Panc1 (cell line): ENCODE data around the gene ITPR2. TPM values are rescaled to one million over a fixed set of nuclear protein-coding genes. Genes with fewer than 3 reads are reported as not detected.

Experiments used
- ATAC-seq: fragments of 200-7000 bp; cut with Tn5 transposase; 2 replicates; pipeline ENCODE4 v1.9.1; 2020; ENCODE audit warnings: mild to moderate bottlenecking, moderate library complexity
- BruUV-seq: library from RNA; stranded (reverse); fragments of 400-500 nt; replicated peaks from 2 replicates; lab custom pipeline; 2021; lab: Mats Ljungman, UMichigan
- CTCF ChIA-PET: fragments of 300-600 bp; sonication (Branson Sonifier 250); formaldehyde crosslinking; loops from one replicate; lab custom pipeline; 2022; ENCODE audit warnings: antibody characterized with exemption; lab: Charles Lee
- POLR2A ChIA-PET: fragments of 300-600 bp; sonication (Branson Sonifier 250); formaldehyde crosslinking; loops from one replicate; lab custom pipeline; 2022; ENCODE audit warnings: antibody characterized with exemption; lab: Charles Lee
- DNase-seq: peaks from one replicate; pipeline ENCODE4 v3.0.0-alpha.2; 2010; ENCODE audit warnings: low read depth, low spot score
- H3K27ac ChIP-seq: 2 replicates; pipeline ENCODE4 v1.5.1; 2011; ENCODE audit warnings: mild to moderate bottlenecking, low read length, inconsistent platforms
- H3K27me3 ChIP-seq: fragments of 200-500 bp; sonication (Bioruptor generic); 2 replicates; pipeline ENCODE4 v1.6.0; 2014; ENCODE audit warnings: low read length, inconsistent platforms; ENCODE audit not compliant: control insufficient read depth, insufficient read depth
- H3K36me3 ChIP-seq: fragments of 200-500 bp; sonication (Bioruptor generic); 2 replicates; pipeline ENCODE4 v1.5.1; 2014; ENCODE audit warnings: inconsistent platforms, mild to moderate bottlenecking, low read length, moderate library complexity; ENCODE audit not compliant: control insufficient read depth, insufficient read depth
- H3K4me1 ChIP-seq: 2 replicates; pipeline ENCODE4 v1.5.1; 2011; ENCODE audit warnings: inconsistent platforms, mild to moderate bottlenecking, low read length, moderate library complexity; ENCODE audit not compliant: control insufficient read depth, insufficient read depth
- H3K4me3 ChIP-seq, 2 experiments: 2 replicates each; pipeline ENCODE4 v1.5.1; 2011 to 2012; ENCODE audit warnings: low read depth in 2 of 2, low read length in 2 of 2, mild to moderate bottlenecking in 2 of 2, inconsistent platforms in 1 of 2, moderate library complexity in 1 of 2
- H3K9me3 ChIP-seq: fragments of 200-500 bp; sonication (Bioruptor generic); 2 replicates; pipeline ENCODE4 v1.5.1; 2014; ENCODE audit warnings: low read depth, mild to moderate bottlenecking, inconsistent platforms, low read length, moderate library complexity; ENCODE audit not compliant: control insufficient read depth, insufficient read depth
- CTCF ChIP-seq: fragments of 450-650 bp; IDR thresholded peaks from 2 replicates; pipeline ENCODE4 v1.5.1; 2017; ENCODE audit warnings: mild to moderate bottlenecking
- POLR2AphosphoS5 ChIP-seq: IDR thresholded peaks from 2 replicates; pipeline ENCODE4 v1.6.1; 2012; ENCODE audit warnings: mild to moderate bottlenecking, low read depth, low read length, moderate library complexity
- REST ChIP-seq, 2 experiments: IDR thresholded peaks; 2 replicates each; pipeline ENCODE4 v1.6.1; 2011 to 2012; ENCODE audit warnings: low read depth in 2 of 2, control low read depth in 1 of 2, low read length in 1 of 2, mild to moderate bottlenecking in 1 of 2, moderate library complexity in 1 of 2; ENCODE audit not compliant: insufficient read depth in 1 of 2
- SIN3A ChIP-seq: IDR thresholded peaks from 2 replicates; pipeline ENCODE4 v1.6.1; 2012; ENCODE audit warnings: low read depth, mild to moderate bottlenecking, low read length, moderate library complexity, borderline replicate concordance; ENCODE audit not compliant: insufficient read depth
- TCF7L2 ChIP-seq: IDR thresholded peaks from 2 replicates; pipeline ENCODE4 v1.6.1; 2011; ENCODE audit warnings: mild to moderate bottlenecking, low read depth, low read length, inconsistent platforms
- in situ Hi-C: cut with HindIII; loops from 2 replicates; pipeline ENCODE4 v1.10.0; 2016; ENCODE audit warnings: low sequenced_read_pairs, low pct_unique_long_range_greater_than_20kb
- intact Hi-C: fragments of 100-400 bp; cut with micrococcal nuclease; formaldehyde crosslinking; loops from one replicate; pipeline ENCODE4 v1.10.0; 2022; ENCODE audit not compliant: unreplicated experiment
- total RNA-seq: library from RNA; stranded (reverse); gene quantifications from one replicate; pipeline ENCODE4 v1.2.1, GENCODE V29; 2021; ENCODE audit not compliant: unreplicated experiment

Gene ITPR2
- total RNA-seq, 1 experiment from 2014 or later: 41.8 TPM

- Histone ChIP-seq H3K36me3 (no peaks in the 10 kb centered on the region), H3K4me1 (peaks cover 7% of the 10 kb centered on the region; the same call in 1 of the 2 replicates), H3K9me3 (0 out of 2 replicates have a peak, but pooled peaks cover 1% of the 10 kb centered on the region), H3K27me3 (no peaks in the 10 kb centered on the region), H3K27ac (no peak overlapping the region), H3K4me3 (no peak overlapping the region)
- TF ChIP-seq REST (IDR thresholded peaks at IDR 0.05; ENCODE audit: insufficient read depth in 1 of 2, low read depth in 2 of 2, low read length in 1 of 2) (no peak), CTCF (no peak), TCF7L2 (no peak), SIN3A (no peak), POLR2AphosphoS5 (no peak)
- intact Hi-C loops (no loop called here), in situ Hi-C loops (no loop called here)
- POLR2A ChIA-PET: no interaction called here
- no peak for DNase-seq
- ATAC-seq: no peak
- CTCF ChIA-PET: no interaction called here
- no TSS peak for BruUV-seq
Observed at GRCh38 chr12:26744697-26745440, 88.1 kb downstream of the ITPR2 start.

- no peak overlapping the region for H3K27ac ChIP-seq
- BruUV-seq: no TSS peak
- intact Hi-C loops (no loop called here), in situ Hi-C loops (no loop called here)
- H3K27me3 ChIP-seq: no peaks in the 10 kb centered on the region
- H3K4me1 ChIP-seq: peaks cover 4% of the 10 kb centered on the region; the same call in 1 of the 2 replicates
- DNase-seq: no peak
- H3K36me3 ChIP-seq: no peaks in the 10 kb centered on the region
- ATAC-seq: peak; percentile 51; the same call in 1 of the 2 replicates
- CTCF ChIA-PET: no interaction called here
- no peak overlapping the region for H3K4me3 ChIP-seq
- POLR2A ChIA-PET: no interaction called here
- peaks cover 8% of the 10 kb centered on the region; the same call in 1 of the 2 replicates for H3K9me3 ChIP-seq
- TF ChIP-seq POLR2AphosphoS5 (no peak), CTCF (no peak), REST (IDR thresholded peaks at IDR 0.05; ENCODE audit: insufficient read depth in 1 of 2, low read depth in 2 of 2, low read length in 1 of 2) (no peak), TCF7L2 (no peak), SIN3A (no peak)
Observed at GRCh38 chr12:26744042-26744626, 88.9 kb downstream of the ITPR2 start.
